ENCODE results near the gene SYTL3. TPM values are rescaled to one million over a fixed set of nuclear protein-coding genes. Genes with fewer than 3 reads are reported as not detected.

Gene SYTL3
- total RNA-seq, 4 donors from 2014 or later = 4.8 to 23.1 (median 11.3) TPM

DNA sequence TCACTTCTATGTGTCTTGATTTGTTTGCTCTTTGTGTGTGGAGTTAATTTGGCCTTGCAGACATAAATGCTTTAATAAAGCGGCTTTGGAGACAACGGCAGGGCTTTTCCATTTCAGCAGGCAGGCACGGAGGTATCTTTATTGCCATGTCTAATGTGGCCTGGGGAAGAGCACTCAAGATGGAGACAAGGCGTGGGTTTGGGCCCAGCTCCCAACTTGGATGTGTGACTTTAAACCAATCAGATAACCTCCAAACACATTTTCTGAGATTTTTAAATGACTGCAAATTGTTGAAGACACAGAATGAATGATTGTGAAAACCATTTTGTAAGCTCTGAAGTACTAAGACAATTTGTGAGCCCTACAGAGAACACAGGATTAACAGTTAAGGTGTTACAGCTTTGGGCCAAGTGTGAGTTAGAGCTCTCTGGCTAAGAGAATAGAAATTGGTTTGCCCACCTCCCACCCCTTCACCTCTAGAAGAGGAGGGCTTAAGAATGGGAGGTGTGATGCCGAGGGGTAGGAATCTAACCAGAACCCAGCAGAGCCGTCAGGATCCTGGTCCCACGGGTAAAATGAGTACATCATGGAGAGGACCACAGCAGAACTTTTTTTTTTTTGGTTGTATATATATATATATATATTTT is 14.3 kb upstream of the SYTL3 start:
- DNase-seq = peak in 1 of 3 donors; percentile 43

DNA sequence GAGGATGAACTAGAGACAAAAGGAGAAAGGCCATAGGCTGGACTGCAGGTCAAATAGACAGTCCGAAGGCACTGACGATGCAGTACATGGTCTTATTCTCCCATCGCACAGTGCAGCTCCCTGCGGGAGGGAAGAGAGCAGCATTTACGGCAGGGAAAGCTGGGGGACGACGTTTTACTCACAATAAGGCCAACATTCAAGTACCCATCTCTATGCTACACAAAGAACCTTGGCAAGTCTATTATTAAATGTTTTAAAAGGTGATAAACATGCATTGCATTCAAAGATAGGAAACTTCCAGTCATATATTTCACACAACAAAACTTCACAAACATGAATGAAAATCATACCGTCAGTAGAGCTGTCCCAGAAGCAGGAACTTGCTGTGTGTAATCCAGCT is 13.1 kb upstream of the SYTL3 start:
- no peak for DNase-seq
- no peak overlapping the region for H3K4me3 ChIP-seq
- H3K4me1 ChIP-seq = peaks cover 0 to 5% (median 0%) of the 10 kb centered on the region in 4 donors
- no peaks in the 10 kb centered on the region for H3K9me3 ChIP-seq
- no peak overlapping the region for H3K27ac ChIP-seq
- H3K27me3 ChIP-seq = no peaks in the 10 kb centered on the region
- H3K36me3 ChIP-seq = peaks cover 0 to 52% (median 0%) of the 10 kb centered on the region in 3 donors
- TF ChIP-seq, protein P1, sequence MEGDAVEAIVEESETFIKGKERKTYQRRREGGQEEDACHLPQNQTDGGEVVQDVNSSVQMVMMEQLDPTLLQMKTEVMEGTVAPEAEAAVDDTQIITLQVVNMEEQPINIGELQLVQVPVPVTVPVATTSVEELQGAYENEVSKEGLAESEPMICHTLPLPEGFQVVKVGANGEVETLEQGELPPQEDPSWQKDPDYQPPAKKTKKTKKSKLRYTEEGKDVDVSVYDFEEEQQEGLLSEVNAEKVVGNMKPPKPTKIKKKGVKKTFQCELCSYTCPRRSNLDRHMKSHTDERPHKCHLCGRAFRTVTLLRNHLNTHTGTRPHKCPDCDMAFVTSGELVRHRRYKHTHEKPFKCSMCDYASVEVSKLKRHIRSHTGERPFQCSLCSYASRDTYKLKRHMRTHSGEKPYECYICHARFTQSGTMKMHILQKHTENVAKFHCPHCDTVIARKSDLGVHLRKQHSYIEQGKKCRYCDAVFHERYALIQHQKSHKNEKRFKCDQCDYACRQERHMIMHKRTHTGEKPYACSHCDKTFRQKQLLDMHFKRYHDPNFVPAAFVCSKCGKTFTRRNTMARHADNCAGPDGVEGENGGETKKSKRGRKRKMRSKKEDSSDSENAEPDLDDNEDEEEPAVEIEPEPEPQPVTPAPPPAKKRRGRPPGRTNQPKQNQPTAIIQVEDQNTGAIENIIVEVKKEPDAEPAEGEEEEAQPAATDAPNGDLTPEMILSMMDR (IDR thresholded peaks at IDR 0.05) = no peak
- no peak for TF ChIP-seq POLR2A (IDR thresholded peaks at IDR 0.05)

More for the DNA sequence above, 14.3 kb upstream of the SYTL3 start:
- H3K9me3 ChIP-seq = no peaks in the 10 kb centered on the region
- H3K4me1 ChIP-seq = peaks cover 0 to 14% (median 0%) of the 10 kb centered on the region in 4 donors
- TF ChIP-seq, protein P1 (IDR thresholded peaks at IDR 0.05) = no peak
- TF ChIP-seq POLR2A (IDR thresholded peaks at IDR 0.05) = no peak
- H3K27ac ChIP-seq = peak overlapping the region in 3 of 4 donors; percentile 18 to 37 (median 34)
- peaks cover 0 to 50% (median 0%) of the 10 kb centered on the region in 3 donors for H3K36me3 ChIP-seq
- no peak overlapping the region for H3K4me3 ChIP-seq
- H3K27me3 ChIP-seq = no peaks in the 10 kb centered on the region

DNA sequence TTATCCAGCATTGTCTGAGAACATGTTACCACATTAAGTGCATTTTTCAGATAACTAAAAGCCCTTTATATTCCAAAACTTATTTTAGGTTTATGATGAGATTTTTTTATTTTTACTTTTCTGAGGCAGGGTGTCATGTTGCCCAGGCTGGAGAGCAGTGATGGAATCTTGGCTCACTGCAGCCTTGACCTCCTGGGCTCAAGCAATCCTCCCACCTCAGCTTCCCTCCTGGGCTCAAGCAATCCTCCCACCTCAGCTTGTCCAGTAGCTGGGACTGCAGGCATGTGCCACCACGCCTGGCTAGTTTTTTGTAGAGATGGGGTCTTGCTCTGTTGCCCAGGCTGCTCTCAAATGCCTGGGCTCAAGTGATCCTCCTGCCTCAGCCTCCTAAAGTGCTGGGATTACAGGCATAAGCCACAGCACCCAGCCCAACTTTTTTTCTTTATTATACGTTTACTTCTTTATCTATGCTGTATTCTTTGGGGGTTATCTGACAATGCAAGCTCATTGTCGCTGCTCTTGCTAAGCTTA is 11.5 kb upstream of the SYTL3 start:
- Histone ChIP-seq H3K27ac (peak overlapping the region in 1 of 4 donors; percentile 8), H3K4me3 (no peak overlapping the region), H3K27me3 (no peaks in the 10 kb centered on the region), H3K36me3 (peaks cover 0 to 45% (median 0%) of the 10 kb centered on the region in 3 donors), H3K4me1 (peaks cover 0 to 21% (median 4%) of the 10 kb centered on the region in 4 donors), H3K9me3 (no peaks in the 10 kb centered on the region)
- TF ChIP-seq, protein P1 (IDR thresholded peaks at IDR 0.05) = no peak
- TF ChIP-seq POLR2A (IDR thresholded peaks at IDR 0.05) = no peak
- no peak for DNase-seq

DNA sequence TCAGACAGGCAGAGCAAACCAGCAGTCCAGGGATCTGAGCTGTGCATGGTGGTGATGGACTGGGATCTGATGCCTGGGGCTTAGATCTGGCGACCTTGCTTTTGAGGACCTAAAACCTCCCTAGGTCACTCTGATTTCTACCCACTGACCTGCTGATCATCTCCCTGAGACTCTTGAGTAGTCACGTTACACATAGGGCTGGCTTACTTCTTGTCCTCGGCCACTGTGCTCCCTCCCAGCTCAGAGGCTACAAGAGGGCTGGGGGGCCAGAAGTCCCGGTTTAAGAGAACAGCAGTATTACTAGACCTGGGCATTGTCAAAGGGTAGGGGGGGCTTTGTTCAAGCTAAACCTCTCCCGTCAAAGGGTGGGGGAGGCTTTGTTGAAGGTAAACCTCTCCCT is 10.8 kb upstream of the SYTL3 start:
- no peak for DNase-seq
- H3K36me3 ChIP-seq = peaks cover 0 to 41% (median 0%) of the 10 kb centered on the region in 3 donors
- TF ChIP-seq, protein P1 (IDR thresholded peaks at IDR 0.05) = no peak
- no peak for TF ChIP-seq POLR2A (IDR thresholded peaks at IDR 0.05)

DNA sequence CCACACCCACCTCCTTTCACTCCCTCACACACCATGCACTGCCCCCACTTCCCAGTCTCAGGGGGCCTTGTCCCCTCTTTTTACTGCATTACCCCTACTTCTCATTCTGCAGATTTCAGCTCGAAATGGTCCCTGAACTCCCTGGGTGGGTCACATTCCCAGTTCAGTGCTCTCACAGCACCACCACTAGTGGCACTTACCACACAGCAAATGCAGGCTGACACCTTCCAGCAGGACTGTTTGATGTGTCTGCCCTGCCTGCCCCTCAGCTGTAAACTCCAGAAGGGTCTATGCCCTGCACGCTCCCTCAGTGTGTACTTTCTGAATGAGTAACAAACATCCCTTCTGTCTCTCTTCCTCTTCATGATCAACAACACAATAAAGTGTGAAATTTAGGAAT is 9.3 kb upstream of the SYTL3 start:
- Histone ChIP-seq H3K36me3 (peaks cover 0 to 34% (median 0%) of the 10 kb centered on the region in 3 donors), H3K4me3 (no peak overlapping the region), H3K9me3 (no peaks in the 10 kb centered on the region), H3K4me1 (peaks cover 0 to 19% (median 4%) of the 10 kb centered on the region in 4 donors), H3K27me3 (no peaks in the 10 kb centered on the region), H3K27ac (peak overlapping the region in 1 of 4 donors; percentile 14)
- DNase-seq = peak in 1 of 3 donors; percentile 43
- TF ChIP-seq, protein P1 (IDR thresholded peaks at IDR 0.05) = no peak
- no peak for TF ChIP-seq POLR2A (IDR thresholded peaks at IDR 0.05)

More for the DNA sequence above, 10.8 kb upstream of the SYTL3 start:
- no peaks in the 10 kb centered on the region for H3K27me3 ChIP-seq
- peak overlapping the region in 1 of 4 donors; percentile 8 for H3K27ac ChIP-seq
- H3K4me3 ChIP-seq = no peak overlapping the region
- H3K9me3 ChIP-seq = no peaks in the 10 kb centered on the region
- H3K4me1 ChIP-seq = peaks cover 0 to 23% (median 4%) of the 10 kb centered on the region in 4 donors

Data from Peyer's patch (tissue), 4 donors.